ENCODE data around the gene OR6B2. TPM values are rescaled to one million over a fixed set of nuclear protein-coding genes. Genes with fewer than 3 reads are reported as not detected.

Gene OR6B2
- total RNA-seq, 1 donor: not detected

- H3K36me3 ChIP-seq (ENCODE audit: insufficient read depth, low read length): peaks cover 51% of the 10 kb centered on the region
Observed at GRCh38 chr2:240018071-240018750, 12.0 kb downstream of the OR6B2 start.

GRCh38 chr2:240014327-240014726, 15.9 kb downstream of the OR6B2 start:
- Histone ChIP-seq H3K9me3 (ENCODE audit: low read depth, low read length) (no peaks in the 10 kb centered on the region), H3K27ac (ENCODE audit: low read depth, low read length) (no peak overlapping the region), H4K20me1 (ENCODE audit: insufficient read depth, low read length) (peaks cover 4% of the 10 kb centered on the region), H3K79me2 (ENCODE audit: insufficient read depth, low read length) (peaks cover 18% of the 10 kb centered on the region), H3K4me3 (ENCODE audit: insufficient read depth, low read length) (no peak overlapping the region), H3K4me1 (ENCODE audit: insufficient read depth, low read length) (no peaks in the 10 kb centered on the region), H2AFZ (ENCODE audit: low read length) (no peak overlapping the region), H3K36me3 (ENCODE audit: insufficient read depth, low read length) (peaks cover 66% of the 10 kb centered on the region), H3K27me3 (ENCODE audit: insufficient read depth, low read length) (no peaks in the 10 kb centered on the region), H3K4me2 (ENCODE audit: insufficient read depth, low read length) (no peak overlapping the region)
- TF ChIP-seq, protein P1, sequence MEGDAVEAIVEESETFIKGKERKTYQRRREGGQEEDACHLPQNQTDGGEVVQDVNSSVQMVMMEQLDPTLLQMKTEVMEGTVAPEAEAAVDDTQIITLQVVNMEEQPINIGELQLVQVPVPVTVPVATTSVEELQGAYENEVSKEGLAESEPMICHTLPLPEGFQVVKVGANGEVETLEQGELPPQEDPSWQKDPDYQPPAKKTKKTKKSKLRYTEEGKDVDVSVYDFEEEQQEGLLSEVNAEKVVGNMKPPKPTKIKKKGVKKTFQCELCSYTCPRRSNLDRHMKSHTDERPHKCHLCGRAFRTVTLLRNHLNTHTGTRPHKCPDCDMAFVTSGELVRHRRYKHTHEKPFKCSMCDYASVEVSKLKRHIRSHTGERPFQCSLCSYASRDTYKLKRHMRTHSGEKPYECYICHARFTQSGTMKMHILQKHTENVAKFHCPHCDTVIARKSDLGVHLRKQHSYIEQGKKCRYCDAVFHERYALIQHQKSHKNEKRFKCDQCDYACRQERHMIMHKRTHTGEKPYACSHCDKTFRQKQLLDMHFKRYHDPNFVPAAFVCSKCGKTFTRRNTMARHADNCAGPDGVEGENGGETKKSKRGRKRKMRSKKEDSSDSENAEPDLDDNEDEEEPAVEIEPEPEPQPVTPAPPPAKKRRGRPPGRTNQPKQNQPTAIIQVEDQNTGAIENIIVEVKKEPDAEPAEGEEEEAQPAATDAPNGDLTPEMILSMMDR (IDR thresholded peaks at IDR 0.05; ENCODE audit: extremely low read depth, low read depth, low read length): no peak
- DNase-seq (ENCODE audit: insufficient read length, low spot score, missing footprints): no peak

More at GRCh38 chr2:240018071-240018750, 12.0 kb downstream of the OR6B2 start:
- Histone ChIP-seq H3K27ac (ENCODE audit: low read depth, low read length) (no peak overlapping the region), H3K4me3 (ENCODE audit: insufficient read depth, low read length) (no peak overlapping the region), H3K4me2 (ENCODE audit: insufficient read depth, low read length) (no peak overlapping the region), H3K4me1 (ENCODE audit: insufficient read depth, low read length) (no peaks in the 10 kb centered on the region), H2AFZ (ENCODE audit: low read length) (no peak overlapping the region), H3K9me3 (ENCODE audit: low read depth, low read length) (no peaks in the 10 kb centered on the region), H3K79me2 (ENCODE audit: insufficient read depth, low read length) (peaks cover 48% of the 10 kb centered on the region), H3K27me3 (ENCODE audit: insufficient read depth, low read length) (no peaks in the 10 kb centered on the region), H4K20me1 (ENCODE audit: insufficient read depth, low read length) (peaks cover 19% of the 10 kb centered on the region)
- no peak for DNase-seq (ENCODE audit: insufficient read length, low spot score, missing footprints)
- TF ChIP-seq, protein P1 (IDR thresholded peaks at IDR 0.05; ENCODE audit: extremely low read depth, low read depth, low read length): no peak

DNA sequence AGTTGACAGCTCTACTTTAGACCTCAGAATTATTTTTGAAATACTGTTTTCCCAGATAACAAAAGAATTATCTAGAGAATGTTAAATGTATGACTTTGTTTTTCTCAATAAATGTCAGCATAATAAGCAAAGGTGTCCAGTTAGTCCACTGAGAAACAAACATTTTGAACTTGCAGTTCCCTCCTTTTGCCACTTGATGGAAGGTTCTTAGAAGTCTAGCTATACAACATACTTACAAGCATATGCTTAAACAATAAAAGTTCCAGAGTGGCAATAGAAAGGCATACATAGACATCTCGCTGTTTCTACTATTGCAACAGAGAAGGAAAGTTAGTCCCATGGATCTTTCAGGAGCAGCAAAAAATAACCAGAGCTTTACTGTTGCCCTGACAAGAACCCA, 16.9 kb downstream of the OR6B2 start:
- Histone ChIP-seq H3K36me3 (ENCODE audit: insufficient read depth, low read length) (peaks cover 66% of the 10 kb centered on the region), H3K4me2 (ENCODE audit: insufficient read depth, low read length) (no peak overlapping the region), H3K79me2 (ENCODE audit: insufficient read depth, low read length) (peaks cover 14% of the 10 kb centered on the region), H3K27me3 (ENCODE audit: insufficient read depth, low read length) (no peaks in the 10 kb centered on the region), H3K4me3 (ENCODE audit: insufficient read depth, low read length) (no peak overlapping the region), H3K27ac (ENCODE audit: low read depth, low read length) (no peak overlapping the region), H3K4me1 (ENCODE audit: insufficient read depth, low read length) (no peaks in the 10 kb centered on the region), H3K9me3 (ENCODE audit: low read depth, low read length) (no peaks in the 10 kb centered on the region), H4K20me1 (ENCODE audit: insufficient read depth, low read length) (peaks cover 4% of the 10 kb centered on the region), H2AFZ (ENCODE audit: low read length) (no peak overlapping the region)
- TF ChIP-seq, protein P1 (IDR thresholded peaks at IDR 0.05; ENCODE audit: extremely low read depth, low read depth, low read length): peak; percentile 39
- DNase-seq (ENCODE audit: insufficient read length, low spot score, missing footprints): no peak

GRCh38 chr2:240002983-240003382, 27.2 kb downstream of the OR6B2 start:
- H3K4me1 ChIP-seq (ENCODE audit: insufficient read depth, low read length): no peaks in the 10 kb centered on the region
- H3K9me3 ChIP-seq (ENCODE audit: low read depth, low read length): no peaks in the 10 kb centered on the region
- no peak for DNase-seq (ENCODE audit: insufficient read length, low spot score, missing footprints)
- H3K79me2 ChIP-seq (ENCODE audit: insufficient read depth, low read length): no peaks in the 10 kb centered on the region
- H3K4me2 ChIP-seq (ENCODE audit: insufficient read depth, low read length): no peak overlapping the region
- no peaks in the 10 kb centered on the region for H3K27me3 ChIP-seq (ENCODE audit: insufficient read depth, low read length)
- H3K4me3 ChIP-seq (ENCODE audit: insufficient read depth, low read length): no peak overlapping the region
- H3K36me3 ChIP-seq (ENCODE audit: insufficient read depth, low read length): peaks cover 65% of the 10 kb centered on the region
- TF ChIP-seq, protein P1 (IDR thresholded peaks at IDR 0.05; ENCODE audit: extremely low read depth, low read depth, low read length): no peak
- H2AFZ ChIP-seq (ENCODE audit: low read length): no peak overlapping the region
- H4K20me1 ChIP-seq (ENCODE audit: insufficient read depth, low read length): peaks cover 3% of the 10 kb centered on the region
- H3K27ac ChIP-seq (ENCODE audit: low read depth, low read length): no peak overlapping the region
